ENCODE data around the gene PHLDA2.

PHLDA2 gene

GRCh38 chr11:2880646-2881045, 48.6 kb downstream of the PHLDA2 start:
- peaks cover 18% of the 10 kb centered on the region for H3K27me3 ChIP-seq (ENCODE audit: insufficient read depth, low read length)
- H2AFZ ChIP-seq (ENCODE audit: low read depth, low read length), result no peak overlapping the region
- H3K9me3 ChIP-seq (ENCODE audit: low read length), result peaks cover 9% of the 10 kb centered on the region
- H3K4me3 ChIP-seq (ENCODE audit: low read length), result no peak overlapping the region
- peaks cover 13% of the 10 kb centered on the region for H3K4me1 ChIP-seq (ENCODE audit: insufficient read depth, low read length)
- H3K36me3 ChIP-seq (ENCODE audit: insufficient read depth, low read length), result no peaks in the 10 kb centered on the region

GRCh38 chr11:2878782-2879181, 50.4 kb downstream of the PHLDA2 start:
- Histone ChIP-seq H3K27me3 (ENCODE audit: insufficient read depth, low read length) (peaks cover 13% of the 10 kb centered on the region), H3K4me3 (ENCODE audit: low read length) (no peak overlapping the region), H3K4me1 (ENCODE audit: insufficient read depth, low read length) (peaks cover 9% of the 10 kb centered on the region), H3K36me3 (ENCODE audit: insufficient read depth, low read length) (no peaks in the 10 kb centered on the region), H3K9me3 (ENCODE audit: low read length) (peaks cover 22% of the 10 kb centered on the region), H2AFZ (ENCODE audit: low read depth, low read length) (no peak overlapping the region)

Measured in neuron (in vitro differentiated cells).